Thyroid gland (tissue), 4 donors: Measurements from ENCODE around the gene MSH5.

ENCODE experiments used
- CTCF ChIP-seq, 6 experiments: fragments of 200-600 bp in 3 of 6; fragments of 450-650 bp in 3 of 6; sonication (generic) in 3 of 6; IDR thresholded peaks; one replicate each; pipeline ENCODE4 v1.5.1; 2016 to 2019; ENCODE audit warnings: antibody characterized with exemption in 6 of 6, mild to moderate bottlenecking in 2 of 6, inconsistent platforms in 1 of 6, moderate library complexity in 1 of 6
- POLR2A ChIP-seq, 2 donors: fragments of 450-650 bp; IDR thresholded peaks; one replicate each; pipeline ENCODE4 v1.6.1; 2017; ENCODE audit warnings: antibody characterized with exemption in 2 of 2, mild to moderate bottlenecking in 2 of 2, moderate library complexity in 1 of 2

GRCh38 chr6:31785475-31785874, 45.7 kb downstream of the MSH5 start:
- no peak for TF ChIP-seq CTCF (IDR thresholded peaks at IDR 0.05)
- TF ChIP-seq POLR2A (IDR thresholded peaks at IDR 0.05) = no peak
